Stimulated activated naive B cell treated with anti-CD40 and anti-IgM and Interleukin-4, amounts not matched to agents 10 μg/mL and 1 μg/mL and 100 μg/mL, for 72 hours (primary cell): ENCODE data around the gene PTPN14.
"Not testable (repeated sequence)": the region's sequence is repeated elsewhere in the genome, so short reads cannot be mapped to it uniquely, and the experiment has no call there.

Source experiments
- ATAC-seq, 2 donors: fragments of 150-1000 bp; cut with Tn5 transposase; replicated peaks; 2 replicates each; pipeline ENCODE4 v1.10.0; 2021; ENCODE audit warnings: moderate library complexity in 1 of 2
- DNase-seq: peaks from one replicate; pipeline ENCODE4 v3.0.0; 2021
- H3K27ac Mint-ChIP-seq: one replicate; pipeline ENCODE4 v1.8.0; 2022; ENCODE audit warnings: mild to moderate bottlenecking, mixed read lengths
- H3K27me3 Mint-ChIP-seq, 2 donors: one replicate each; pipeline ENCODE4 v1.8.0; 2022; ENCODE audit warnings: mixed read lengths in 2 of 2
- H3K36me3 Mint-ChIP-seq, 2 donors: one replicate each; pipeline ENCODE4 v1.8.0; 2022; ENCODE audit warnings: mixed read lengths in 2 of 2, mild to moderate bottlenecking in 1 of 2
- H3K4me1 Mint-ChIP-seq, 2 donors: one replicate each; pipeline ENCODE4 v1.8.0; 2022; ENCODE audit warnings: mixed read lengths in 2 of 2, mild to moderate bottlenecking in 1 of 2
- H3K4me3 Mint-ChIP-seq, 2 donors: one replicate each; pipeline ENCODE4 v1.8.0; 2022; ENCODE audit warnings: mild to moderate bottlenecking in 2 of 2, mixed read lengths in 2 of 2, moderate library complexity in 1 of 2
- H3K9me3 Mint-ChIP-seq, 2 donors: one replicate each; pipeline ENCODE4 v1.8.0; 2022; ENCODE audit warnings: mixed read lengths in 2 of 2, mild to moderate bottlenecking in 1 of 2

PTPN14 gene

DNA sequence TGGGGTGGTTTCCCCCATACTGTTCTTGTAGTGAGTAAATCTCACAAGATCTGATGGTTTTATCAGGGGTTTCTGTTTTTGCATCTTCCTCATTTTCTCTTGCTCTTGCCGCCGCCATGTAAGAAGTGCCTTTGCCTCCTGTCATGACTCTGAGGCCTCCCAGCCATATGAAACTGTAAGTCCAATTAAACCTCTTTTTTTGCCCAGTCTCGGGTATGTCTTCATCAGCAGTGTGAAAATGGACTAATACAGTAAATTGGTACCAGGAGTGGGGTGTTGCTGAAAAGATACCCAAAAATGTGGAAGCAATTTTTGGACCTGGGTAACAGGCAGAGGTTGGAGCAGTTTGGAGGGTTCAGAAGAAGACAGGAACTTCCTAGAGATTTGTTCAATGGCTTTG, 24.7 kb upstream of the PTPN14 start:
- not testable (repeated sequence) for H3K27me3 Mint-ChIP-seq, H3K4me1 Mint-ChIP-seq, H3K27ac Mint-ChIP-seq, H3K36me3 Mint-ChIP-seq, H3K4me3 Mint-ChIP-seq, ATAC-seq, DNase-seq
- peaks cover 14% of the 10 kb centered on the region in 2 donors for H3K9me3 Mint-ChIP-seq

DNA sequence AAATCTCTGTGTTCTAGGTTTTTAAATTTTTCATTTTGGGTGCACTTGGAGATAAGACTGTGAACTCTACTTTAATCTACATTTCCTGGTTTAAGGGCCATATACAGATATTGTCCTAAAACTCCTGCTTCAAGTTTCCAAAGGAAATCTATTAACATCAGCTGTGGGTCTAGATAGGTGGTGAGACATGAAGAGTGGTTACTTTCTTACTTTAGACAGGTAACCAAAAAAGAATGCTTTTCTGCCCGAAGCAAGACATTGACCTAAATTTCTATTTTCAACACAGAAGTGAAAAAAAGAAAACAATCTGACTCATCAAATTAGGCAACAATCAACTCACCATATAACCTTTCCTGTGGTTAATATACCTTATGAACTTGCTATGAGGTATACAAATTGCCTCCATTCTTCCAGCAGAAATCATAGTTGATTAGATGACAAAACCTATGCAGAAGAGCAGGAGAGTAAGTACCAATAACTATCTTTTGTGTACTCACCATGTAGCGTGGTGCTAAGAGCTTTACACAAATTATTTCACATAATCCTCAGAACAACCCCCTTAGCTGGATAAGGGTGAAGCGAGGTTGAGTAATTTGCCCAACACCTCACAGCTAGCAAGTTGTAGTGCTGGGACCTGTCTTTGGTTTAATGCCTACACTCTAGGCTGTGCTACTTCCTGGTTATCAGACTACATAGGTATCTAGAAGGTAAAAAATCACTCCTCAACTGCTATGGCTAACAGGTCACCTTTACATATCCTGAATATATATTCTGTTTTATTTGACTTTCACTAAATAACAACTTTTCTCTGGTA, 23.4 kb upstream of the PTPN14 start:
- Mint-ChIP-seq H3K27ac (no peak overlapping the region), H3K36me3 (peaks cover 8 to 9% of the 10 kb centered on the region in 2 donors), H3K4me3 (no peak overlapping the region), H3K9me3 (peaks cover 14% of the 10 kb centered on the region in 2 donors), H3K27me3 (peaks cover 0 to 6% of the 10 kb centered on the region in 2 donors), H3K4me1 (peaks cover 2 to 5% of the 10 kb centered on the region in 2 donors)
- no peak for ATAC-seq
- DNase-seq, result no peak

DNA sequence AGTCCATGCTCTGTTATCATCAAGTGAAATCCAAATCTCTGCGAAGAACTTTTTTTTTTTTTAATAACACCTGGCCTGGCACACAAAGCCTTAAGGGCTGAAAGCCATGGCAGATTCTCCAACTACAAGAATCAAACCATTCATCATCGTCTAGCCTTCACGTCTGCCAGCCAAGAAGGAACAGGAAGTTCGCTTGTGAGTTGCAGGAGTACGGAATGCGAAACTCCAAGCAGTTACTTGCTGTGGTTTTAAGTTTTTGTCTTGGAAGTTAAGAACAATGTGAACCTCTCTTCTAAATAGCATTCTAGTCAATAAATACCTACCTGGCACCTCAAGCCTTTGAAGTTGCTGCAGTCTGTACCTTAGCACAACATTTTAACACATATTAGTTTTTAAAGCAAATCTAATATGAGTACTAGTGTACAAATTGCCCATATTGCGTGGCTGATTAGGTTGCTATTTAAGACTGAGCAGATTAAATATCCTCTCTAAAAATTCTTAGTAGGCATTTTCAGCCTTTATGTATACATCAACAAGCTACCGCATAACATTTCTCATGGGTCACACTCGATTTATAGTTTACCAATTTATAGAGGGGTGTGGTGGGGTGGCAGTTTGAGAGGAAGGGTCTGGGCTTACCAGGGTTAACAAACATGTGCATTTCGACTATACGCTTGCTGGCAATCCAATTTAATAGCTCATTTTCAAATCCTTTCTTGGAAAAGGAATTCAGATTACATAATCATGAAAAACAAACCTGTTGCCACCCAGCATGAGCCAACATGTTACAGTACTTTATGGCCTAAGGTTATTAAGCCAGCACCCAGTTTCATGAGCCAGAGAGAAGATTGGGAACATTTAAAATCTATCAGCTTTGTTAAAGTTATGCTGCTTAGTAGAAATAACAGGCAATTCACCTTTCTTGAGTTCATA, 22.2 kb upstream of the PTPN14 start:
- no peak for DNase-seq
- no peaks in the 10 kb centered on the region for H3K4me1 Mint-ChIP-seq
- H3K36me3 Mint-ChIP-seq, result peaks cover 8 to 9% of the 10 kb centered on the region in 2 donors
- no peak overlapping the region for H3K27ac Mint-ChIP-seq
- H3K4me3 Mint-ChIP-seq, result no peak overlapping the region
- no peak for ATAC-seq
- peaks cover 14 to 17% of the 10 kb centered on the region in 2 donors for H3K9me3 Mint-ChIP-seq
- peaks cover 6 to 14% of the 10 kb centered on the region in 2 donors for H3K27me3 Mint-ChIP-seq

DNA sequence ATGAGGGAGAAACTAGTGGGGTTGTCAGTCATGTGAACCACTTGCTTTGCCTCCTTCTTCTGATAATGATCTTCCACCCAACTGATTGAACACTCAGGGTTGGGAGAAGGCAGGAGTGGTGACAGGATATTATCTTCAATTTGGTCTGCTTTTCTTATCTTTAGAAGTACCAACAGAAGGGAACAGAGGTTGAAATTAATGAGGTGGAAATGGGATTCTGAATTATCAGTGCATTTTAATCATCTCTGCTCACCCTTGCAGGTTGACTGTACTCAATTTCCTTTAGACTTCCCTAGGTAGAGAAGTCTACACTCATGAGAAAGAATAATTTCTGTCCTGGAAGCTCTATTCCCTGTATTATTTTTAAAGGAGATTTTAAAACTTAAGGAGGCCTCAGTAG, 19.9 kb upstream of the PTPN14 start:
- Mint-ChIP-seq H3K27ac (no peak overlapping the region), H3K4me3 (no peak overlapping the region), H3K36me3 (peaks cover 5 to 6% of the 10 kb centered on the region in 2 donors), H3K27me3 (peaks cover 10 to 14% of the 10 kb centered on the region in 2 donors), H3K4me1 (no peaks in the 10 kb centered on the region), H3K9me3 (peaks cover 6 to 8% of the 10 kb centered on the region in 2 donors)
- DNase-seq (no peak), ATAC-seq (no peak)

DNA sequence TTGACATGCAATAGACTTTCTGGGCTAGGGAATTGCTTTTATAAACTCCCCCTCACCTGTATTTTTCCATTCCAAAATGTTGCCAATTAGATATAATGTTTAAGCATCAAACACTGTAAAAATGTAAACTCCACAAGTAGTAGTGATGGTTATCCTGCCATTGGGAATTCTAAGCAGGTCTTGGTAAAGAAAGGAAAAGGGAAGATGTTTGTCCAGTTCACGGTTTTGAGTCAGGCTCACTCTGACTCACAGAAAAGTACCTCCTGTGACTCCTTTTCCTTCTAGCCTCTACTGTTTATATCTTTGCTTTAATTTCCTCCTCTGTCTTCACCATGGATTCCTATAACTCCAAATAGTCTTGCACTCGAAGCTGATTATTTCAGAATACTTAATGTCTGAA, 19.0 kb upstream of the PTPN14 start:
- Mint-ChIP-seq H3K27ac (no peak overlapping the region), H3K27me3 (peaks cover 10 to 14% of the 10 kb centered on the region in 2 donors), H3K36me3 (no peaks in the 10 kb centered on the region), H3K4me1 (no peaks in the 10 kb centered on the region), H3K4me3 (no peak overlapping the region), H3K9me3 (peaks cover 0 to 2% of the 10 kb centered on the region in 2 donors)
- DNase-seq (no peak), ATAC-seq (no peak)

DNA sequence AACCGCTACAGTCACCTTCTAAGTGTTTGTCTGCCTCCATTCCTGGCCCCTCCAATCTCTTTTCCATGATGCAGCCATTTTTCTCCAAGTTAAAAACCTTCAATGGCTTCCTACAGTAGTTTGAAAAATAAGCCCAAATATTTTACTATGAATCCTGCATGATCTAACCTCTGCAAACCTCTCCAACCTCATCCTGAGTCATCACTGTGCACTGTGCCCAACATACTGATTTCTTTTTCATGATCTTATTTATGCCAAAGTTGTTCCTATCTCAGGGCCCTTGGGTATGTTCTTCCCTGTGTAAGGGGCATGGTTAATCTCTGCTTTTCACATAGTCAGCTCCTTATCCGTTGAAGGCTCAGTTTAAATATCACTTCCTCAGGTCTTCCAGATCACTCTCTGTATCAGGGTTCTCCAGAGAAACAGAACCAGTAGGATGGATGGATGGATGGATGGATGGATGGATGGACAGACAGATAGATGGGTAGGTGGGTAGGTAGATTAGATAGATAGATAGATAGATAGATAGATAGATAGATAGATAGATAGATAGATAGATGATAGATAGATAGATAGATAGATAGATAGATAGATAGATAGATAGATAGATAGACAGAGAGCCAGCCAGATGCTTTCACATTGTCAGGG, 18.1 kb upstream of the PTPN14 start:
- ATAC-seq, result no peak
- H3K27ac Mint-ChIP-seq, result no peak overlapping the region
- H3K4me3 Mint-ChIP-seq, result no peak overlapping the region
- H3K9me3 Mint-ChIP-seq, result peaks cover 0 to 2% of the 10 kb centered on the region in 2 donors
- H3K27me3 Mint-ChIP-seq, result peaks cover 10 to 14% of the 10 kb centered on the region in 2 donors
- no peaks in the 10 kb centered on the region for H3K4me1 Mint-ChIP-seq
- H3K36me3 Mint-ChIP-seq, result no peaks in the 10 kb centered on the region
- no peak for DNase-seq

DNA sequence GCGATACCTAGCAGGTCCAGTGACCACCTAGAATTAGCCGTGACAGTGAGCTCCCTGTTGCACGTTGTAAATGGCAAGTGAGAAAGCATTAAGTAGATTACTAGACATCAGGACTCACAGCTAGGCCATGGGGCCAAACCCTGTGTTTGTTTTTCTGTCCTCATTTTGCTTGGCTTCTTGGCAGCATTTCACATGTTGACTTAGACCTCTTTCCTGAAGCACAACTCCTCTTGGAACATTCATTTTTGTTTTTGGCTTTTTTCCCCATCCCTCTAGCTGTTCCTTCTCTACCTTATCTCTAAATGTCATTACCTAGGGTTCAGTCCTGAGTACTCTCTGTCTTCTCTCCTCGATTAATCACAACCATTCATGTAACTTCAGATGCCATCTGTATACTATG, 16.9 kb upstream of the PTPN14 start:
- Mint-ChIP-seq H3K4me3 (no peak overlapping the region), H3K27ac (no peak overlapping the region), H3K27me3 (peaks cover 10 to 14% of the 10 kb centered on the region in 2 donors), H3K4me1 (no peaks in the 10 kb centered on the region), H3K9me3 (peaks cover 0 to 2% of the 10 kb centered on the region in 2 donors), H3K36me3 (no peaks in the 10 kb centered on the region)
- ATAC-seq (no peak), DNase-seq (no peak)

DNA sequence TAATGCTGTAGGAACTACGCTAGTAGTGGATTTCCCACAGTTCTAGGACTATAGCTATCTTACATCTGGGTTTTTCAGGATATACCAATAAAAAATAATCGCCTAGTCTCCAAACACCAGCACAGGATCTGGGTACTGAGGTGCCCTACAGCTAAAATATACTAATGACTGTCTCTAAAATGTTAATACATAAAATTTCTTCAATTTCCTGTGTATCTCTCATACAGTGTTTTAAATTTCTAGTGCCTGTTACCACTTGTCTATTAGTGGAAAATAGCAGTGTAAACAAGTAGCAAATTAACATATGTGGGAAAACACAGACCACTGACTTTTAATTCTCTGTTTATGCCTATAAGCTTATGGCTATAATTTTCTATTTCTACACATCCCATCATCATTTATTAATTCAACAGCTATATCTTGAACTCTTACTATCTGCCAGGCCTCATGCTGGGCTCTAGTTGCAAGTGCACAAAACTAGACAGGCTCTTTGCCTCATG, 16.1 kb upstream of the PTPN14 start:
- DNase-seq (no peak), ATAC-seq (no peak)
- Mint-ChIP-seq H3K4me1 (no peaks in the 10 kb centered on the region), H3K36me3 (no peaks in the 10 kb centered on the region), H3K4me3 (no peak overlapping the region), H3K27me3 (peaks cover 10 to 15% of the 10 kb centered on the region in 2 donors), H3K9me3 (peaks cover 0 to 2% of the 10 kb centered on the region in 2 donors), H3K27ac (no peak overlapping the region)

DNA sequence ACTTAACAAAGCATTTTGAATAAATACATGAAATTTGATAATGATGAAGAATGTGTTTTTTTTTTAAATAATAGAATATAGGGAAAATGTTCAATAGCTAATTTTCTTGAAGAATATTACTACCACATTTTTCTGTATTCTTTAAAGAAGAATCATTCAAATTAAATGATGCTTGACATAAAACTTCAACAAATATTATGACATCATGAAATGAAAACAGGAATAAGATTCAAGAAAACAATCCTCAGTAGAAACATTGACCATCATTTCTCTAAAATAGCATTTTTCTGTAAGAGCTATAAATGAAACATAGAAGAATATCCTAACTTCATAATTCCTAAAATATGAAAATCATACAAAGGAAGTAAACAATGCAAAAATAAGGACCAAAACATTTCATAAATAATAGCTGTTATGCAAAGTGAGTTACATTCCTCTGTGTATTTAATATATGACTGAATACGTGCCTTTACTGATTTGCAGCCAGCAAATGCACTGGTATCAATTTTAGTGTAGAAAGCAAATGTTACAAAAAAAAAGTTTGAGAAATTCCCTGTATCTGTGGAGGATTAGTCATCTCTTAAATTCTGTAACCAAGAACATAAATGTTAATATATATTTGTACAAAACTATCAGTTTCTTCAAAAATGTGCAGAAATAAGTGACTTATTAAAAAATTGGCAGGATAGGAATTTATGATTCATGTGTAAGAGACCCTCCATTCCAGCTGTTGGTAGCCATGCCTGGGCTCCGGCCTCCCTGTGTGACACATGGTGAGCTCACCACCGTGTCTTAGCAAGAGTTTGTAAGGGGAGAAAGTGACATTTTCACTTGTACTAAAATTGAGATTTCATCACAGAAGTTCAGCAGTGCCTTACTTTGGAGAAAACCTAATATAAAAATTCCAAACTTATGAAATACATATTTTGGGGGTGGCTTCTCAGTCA, 15.0 kb upstream of the PTPN14 start:
- Mint-ChIP-seq H3K9me3 (peaks cover 0 to 2% of the 10 kb centered on the region in 2 donors), H3K36me3 (no peaks in the 10 kb centered on the region), H3K4me3 (no peak overlapping the region), H3K27me3 (peaks cover 10 to 19% of the 10 kb centered on the region in 2 donors), H3K27ac (no peak overlapping the region), H3K4me1 (no peaks in the 10 kb centered on the region)
- no peak for ATAC-seq
- DNase-seq, result no peak

DNA sequence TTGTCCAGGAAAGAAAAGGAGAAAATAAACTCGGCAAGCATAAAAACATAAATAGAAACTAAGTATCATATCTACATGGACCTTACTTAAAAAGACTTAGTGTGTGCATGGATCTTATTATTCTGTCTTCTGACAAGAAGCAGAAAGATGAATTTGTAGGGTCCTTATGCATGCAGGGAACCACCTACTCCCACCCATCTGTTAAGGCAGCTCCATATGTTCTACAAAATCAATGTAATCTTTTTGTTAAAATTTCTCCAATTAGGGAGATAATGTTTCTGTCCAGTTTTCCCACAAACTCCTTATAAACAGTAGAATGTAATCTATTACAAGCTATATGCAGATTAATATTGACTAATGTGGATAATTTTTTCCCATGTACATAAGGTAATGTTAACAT, 13.9 kb upstream of the PTPN14 start:
- Mint-ChIP-seq H3K27me3 (peaks cover 17 to 27% of the 10 kb centered on the region in 2 donors), H3K36me3 (no peaks in the 10 kb centered on the region), H3K27ac (no peak overlapping the region), H3K9me3 (peaks cover 0 to 2% of the 10 kb centered on the region in 2 donors), H3K4me3 (no peak overlapping the region), H3K4me1 (no peaks in the 10 kb centered on the region)
- ATAC-seq, result no peak
- no peak for DNase-seq

DNA sequence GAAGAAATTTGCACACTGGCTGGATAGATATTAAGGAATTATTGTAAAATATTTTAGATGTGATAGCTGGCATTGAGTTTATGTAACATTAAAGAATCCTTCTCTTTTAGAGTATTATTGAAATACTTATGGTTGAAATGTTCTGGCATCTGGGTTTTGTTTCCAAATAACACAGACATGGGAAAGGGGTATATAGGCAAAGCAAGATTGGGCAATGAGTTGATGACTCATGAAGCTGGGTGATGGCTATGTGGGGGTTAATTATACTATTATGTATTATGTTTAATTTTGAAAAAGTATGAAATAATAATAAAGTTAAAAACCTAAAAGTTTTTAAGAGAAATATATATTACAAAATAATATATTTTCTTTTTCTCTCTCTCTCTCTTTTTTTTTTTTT, 12.5 kb upstream of the PTPN14 start:
- Mint-ChIP-seq H3K9me3 (no peaks in the 10 kb centered on the region), H3K27ac (no peak overlapping the region), H3K27me3 (peaks cover 20 to 28% of the 10 kb centered on the region in 2 donors), H3K36me3 (no peaks in the 10 kb centered on the region), H3K4me3 (no peak overlapping the region), H3K4me1 (no peaks in the 10 kb centered on the region)
- DNase-seq, result no peak
- ATAC-seq, result no peak

DNA sequence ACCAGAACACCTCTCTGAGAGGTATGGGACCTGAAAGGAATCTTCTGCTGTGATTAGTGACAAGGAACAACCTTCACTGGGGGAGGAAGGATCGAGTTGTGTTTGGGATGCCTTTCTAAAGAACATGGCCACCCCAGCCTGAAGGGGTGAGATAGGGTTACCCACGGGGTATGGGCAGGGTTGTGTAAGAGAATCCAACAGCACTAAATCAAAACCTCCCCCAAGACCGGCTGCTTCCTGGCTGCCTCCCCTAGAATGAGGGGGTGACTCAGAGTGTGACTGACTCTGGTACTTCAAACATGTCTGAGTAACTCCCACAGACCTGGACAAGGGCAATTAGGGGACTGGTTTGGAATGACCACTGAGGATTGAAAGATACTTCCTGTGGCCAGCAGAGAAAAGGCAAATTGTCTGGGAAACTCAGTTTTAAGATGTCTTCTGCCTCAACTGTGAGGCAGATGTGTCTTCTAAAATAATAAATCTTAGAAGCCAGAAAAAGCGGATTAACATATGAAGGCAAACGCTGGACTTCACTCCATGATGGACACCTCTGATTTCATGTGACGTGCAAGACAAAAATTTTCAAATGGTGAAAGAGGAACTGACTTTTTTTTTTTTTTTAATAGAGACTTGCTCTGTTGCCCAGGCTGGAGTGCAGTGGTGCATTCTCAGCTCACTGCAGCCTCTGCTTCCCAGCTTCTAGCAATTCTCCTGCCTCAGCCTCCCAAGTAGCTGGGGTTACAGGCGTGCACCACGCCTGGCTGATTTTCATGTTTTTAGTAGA, 6.7 kb upstream of the PTPN14 start:
- Mint-ChIP-seq H3K36me3 (no peaks in the 10 kb centered on the region), H3K27ac (no peak overlapping the region), H3K4me1 (no peaks in the 10 kb centered on the region), H3K27me3 (peaks cover 23 to 38% of the 10 kb centered on the region in 2 donors), H3K4me3 (no peak overlapping the region), H3K9me3 (no peaks in the 10 kb centered on the region)
- DNase-seq (no peak), ATAC-seq (no peak)
